Inferior parietal cortex (tissue), 1 donor: ENCODE data around the gene KDM5A.

Experiments
- DNase-seq: peaks from one replicate; pipeline ENCODE4 v3.0.0-alpha.2; 2016; ENCODE audit errors: extremely low spot score

Gene KDM5A

DNA sequence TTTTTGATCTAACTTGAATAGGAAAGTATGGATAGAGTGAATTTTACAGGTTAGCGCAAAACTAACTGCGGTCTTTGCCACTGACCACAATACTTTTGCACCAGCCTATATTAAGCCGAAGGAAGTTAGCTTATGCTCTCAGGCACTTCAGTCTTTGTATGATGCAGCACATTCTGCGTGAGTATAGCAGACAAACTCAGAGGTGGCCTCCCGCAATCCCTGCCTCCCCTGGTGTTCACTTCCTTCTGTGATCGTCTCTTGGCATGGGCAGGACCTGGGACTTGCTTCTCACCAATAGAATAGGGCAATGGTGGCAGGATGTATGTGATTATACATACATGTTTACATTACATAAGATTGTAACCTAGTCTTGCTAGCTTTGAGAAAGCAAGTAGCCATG lies 116.2 kb downstream of the KDM5A start:
- no peak for DNase-seq

DNA sequence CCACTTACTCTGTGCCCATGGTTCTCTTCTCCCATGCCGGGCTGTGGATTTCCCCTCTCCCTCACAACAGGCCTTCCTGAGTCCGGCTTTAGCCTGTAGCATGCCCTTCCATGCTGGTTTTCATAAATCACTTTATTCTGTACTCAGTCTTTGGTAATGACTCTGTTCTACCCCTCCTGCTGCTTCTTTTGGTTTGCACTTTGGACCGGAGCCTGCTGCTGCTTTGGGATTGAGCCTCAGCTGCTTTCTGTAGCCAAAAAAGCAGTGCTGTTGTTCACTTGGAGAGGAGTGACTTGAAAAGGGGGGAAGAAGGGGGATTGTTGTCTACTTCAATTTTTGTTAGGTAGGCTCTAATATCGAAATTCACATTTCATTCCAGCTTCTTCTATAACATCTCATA lies 118.0 kb downstream of the KDM5A start:
- peak; percentile 12 for DNase-seq

GRCh38 chr12:269191-269590 lies 119.9 kb downstream of the KDM5A start:
- DNase-seq: peak; percentile 22

DNA sequence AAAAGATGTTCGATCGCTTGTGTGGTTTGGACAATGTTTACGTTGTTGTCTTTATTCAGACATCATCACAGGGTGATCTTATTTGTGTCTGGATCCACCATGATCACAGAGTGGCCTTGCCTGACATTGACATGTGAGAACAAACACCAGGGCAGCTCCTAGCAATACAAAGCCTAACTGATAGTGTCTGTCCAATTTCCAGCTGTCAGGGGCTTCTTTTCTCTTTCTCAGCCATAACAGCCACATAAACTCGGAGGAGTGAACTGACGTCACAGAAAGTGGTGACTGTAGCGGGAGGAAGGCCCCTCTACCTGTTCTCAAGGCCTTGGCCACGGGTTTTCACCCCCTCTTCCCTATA lies 120.7 kb downstream of the KDM5A start:
- no peak for DNase-seq

DNA sequence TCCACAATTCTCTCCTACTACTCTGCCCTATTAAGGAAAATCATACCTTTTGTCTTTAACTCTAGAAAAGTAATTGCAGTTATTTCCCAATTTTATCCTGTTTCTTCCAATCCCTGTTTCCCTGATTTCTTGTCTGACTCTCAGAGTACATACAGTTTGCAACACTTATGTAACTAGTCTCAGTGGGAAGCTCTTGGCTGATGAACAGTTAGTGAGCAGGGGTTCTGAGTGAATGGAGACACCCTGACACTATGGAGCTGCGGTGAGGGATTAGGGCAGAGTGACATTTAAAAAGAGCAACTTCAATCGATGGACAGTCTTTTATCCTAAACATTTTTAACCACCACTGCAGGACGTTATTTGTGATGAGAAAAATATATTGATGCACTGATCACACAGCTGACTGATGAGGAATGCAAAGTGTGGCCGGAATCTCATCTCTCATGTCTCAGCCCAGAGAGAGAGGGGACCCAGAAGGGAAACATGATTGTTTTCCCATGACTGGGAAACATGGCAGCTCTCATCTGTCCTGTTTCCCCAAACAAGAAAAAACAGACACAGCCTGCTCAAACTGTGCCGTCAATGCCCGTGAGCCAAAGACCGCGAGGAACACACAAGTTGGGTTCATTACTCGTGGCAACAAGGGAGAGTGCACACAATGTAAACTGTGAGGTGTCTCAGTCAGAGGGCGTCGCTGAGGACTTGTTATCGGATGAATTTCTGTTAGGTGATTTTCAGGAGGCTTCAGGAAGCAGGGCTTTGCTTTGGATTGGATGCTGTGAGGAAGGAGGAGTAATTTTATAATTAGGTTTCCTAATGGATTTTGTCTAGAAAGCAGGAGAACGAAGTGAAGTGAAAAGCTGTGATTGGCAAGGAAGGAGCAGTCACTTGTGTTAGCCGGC lies 121.3 kb downstream of the KDM5A start:
- DNase-seq: peak; percentile 29

DNA sequence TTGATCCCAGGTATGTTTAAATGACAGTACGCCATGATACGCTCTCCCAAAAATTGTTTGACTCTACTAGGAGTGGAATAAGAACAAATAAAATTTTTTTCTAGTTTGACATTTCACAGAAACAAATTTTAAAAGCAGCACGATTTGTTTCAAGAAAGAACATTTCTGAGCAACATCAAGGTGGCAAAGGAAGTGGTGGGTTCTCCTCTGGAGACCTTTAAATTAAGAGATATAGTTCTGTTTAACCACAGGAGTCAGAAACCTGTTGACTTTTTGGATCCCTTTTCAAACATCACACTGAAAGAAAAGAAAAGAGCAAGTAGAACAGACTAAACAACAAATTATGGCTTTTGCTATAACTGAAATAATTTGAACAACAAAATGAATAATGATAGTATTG lies 124.0 kb downstream of the KDM5A start:
- DNase-seq: no peak

DNA sequence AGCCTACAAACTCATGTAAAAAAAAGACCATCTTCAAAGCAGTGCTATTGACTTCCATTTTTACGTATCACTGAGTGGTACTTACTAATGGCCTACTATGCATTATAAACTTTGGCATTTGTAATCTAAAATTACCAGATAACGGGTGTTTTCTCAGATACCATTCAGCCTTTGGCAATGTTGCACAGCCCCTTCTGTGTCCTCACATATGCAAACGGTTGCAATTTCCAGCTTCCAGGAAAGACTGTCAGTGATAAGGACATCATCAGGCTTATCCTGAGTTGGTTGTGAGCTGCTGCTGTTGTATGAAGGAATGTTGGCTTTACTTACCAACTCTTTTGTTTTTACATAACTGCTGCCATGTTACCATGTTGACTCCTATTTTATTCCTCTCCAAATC lies 124.9 kb downstream of the KDM5A start:
- no peak for DNase-seq

DNA sequence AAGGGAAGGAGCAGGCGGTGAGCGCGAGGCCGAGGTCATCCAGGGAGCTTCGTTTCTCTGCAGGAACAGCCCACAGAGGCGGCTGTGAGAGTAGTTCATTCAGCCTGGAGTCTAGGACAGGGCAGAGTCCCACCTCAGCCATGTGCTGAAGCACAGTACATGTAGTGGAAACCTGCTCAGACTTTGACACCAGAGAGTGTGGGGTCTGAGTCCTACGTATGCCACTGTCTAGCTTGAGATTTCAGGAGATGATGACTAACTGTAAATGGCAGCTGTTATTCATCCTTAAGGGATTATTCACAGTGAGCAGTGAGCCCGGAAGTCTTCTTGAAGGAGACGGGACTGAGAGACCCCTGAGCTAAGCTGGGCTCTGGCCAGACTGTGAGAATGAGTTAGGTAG lies 125.5 kb downstream of the KDM5A start:
- no peak for DNase-seq

DNA sequence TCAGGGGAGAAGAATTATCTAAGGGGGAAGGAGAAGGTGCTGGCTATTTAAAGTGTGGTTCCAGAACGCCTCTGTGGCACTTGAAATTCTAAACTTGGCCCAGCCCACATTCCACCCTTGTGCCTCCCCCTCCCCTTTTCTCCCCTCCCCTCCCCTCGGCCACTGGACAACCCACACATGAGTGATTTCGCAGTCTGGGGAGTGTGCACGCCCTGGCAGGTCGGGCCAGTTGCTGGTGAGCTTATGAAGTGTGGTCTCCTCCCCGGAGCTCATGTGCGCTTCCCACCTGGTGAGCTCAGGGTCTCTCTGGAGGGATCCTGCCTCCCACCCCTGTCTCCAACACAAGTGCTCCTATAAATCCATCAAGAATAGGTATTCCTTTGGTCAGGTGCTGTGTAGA lies 126.3 kb downstream of the KDM5A start, which contains the start of gene SLC6A13:
Gene SLC6A13, minus strand, starts transcription at position 20 of the 400 bp plus-strand sequence. CDS start 2,784 bp downstream, outside the sequence.
- no peak for DNase-seq

GRCh38 chr12:262113-262512 lies 127.0 kb downstream of the KDM5A start:
- DNase-seq: no peak

- DNase-seq: no peak
Observed at GRCh38 chr12:257521-258321, 131.4 kb downstream of the KDM5A start.

DNA sequence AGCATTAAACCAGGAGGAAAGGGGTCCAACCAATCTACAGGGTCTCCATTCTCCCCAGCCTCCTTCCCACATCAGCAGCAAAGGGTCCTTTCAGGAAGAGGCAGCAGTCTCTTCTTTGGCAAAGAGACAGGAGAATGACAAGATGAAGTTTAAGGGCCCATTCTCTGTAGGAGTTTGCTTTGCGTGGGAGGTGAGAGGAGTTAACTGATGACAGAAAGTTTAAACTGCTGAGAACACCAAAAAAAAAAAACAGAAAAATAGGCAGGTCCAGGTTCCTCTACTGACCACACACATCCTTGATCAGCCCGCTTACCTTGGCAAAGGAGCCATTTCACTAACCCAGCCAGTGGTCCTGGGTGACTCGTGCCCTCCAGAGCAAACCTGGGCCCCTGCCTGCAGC lies 132.2 kb downstream of the KDM5A start:
- no peak for DNase-seq

GRCh38 chr12:256225-256624 lies 132.9 kb downstream of the KDM5A start:
- peak; percentile 13 for DNase-seq

DNA sequence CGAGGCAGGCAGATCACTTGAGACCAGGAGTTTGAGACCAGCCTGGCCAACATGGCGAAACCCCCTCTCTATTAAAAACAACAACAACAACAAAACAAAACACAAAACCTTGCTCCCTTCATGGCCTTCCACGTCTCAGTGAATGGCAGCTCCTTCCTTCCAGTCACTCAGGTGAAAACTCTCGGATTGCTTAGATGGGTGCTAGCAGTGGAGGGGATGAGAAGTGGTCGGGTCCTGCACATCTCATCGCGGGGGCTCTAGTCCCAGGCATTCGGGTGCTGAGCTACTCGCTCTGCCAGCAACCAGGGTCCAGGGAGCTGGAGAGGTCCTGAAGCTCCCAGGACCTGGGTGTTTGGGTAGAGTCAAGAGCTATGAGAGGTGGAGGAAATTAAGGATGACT lies 134.2 kb downstream of the KDM5A start:
- no peak for DNase-seq

DNA sequence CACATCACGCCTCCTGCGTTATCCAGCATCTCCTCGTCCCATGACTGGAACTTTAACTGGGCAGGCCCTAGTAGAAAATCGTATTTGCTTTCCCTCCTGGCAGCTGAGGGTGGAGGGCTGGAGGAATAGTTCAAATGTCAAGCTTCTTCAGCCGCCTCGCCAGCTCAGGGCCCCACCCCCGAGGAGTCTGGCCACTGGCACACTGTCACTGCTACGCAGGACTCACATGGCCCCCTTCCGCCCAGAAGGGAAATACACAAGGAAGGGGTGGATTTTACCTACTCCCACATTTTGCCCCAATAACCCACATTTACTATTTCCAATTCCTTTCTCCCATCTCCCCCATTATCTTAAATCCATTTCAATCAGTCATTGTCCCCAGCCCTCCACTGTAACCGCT lies 135.1 kb downstream of the KDM5A start:
- DNase-seq: no peak

GRCh38 chr12:253116-253831 lies 135.8 kb downstream of the KDM5A start:
- no peak for DNase-seq

DNA sequence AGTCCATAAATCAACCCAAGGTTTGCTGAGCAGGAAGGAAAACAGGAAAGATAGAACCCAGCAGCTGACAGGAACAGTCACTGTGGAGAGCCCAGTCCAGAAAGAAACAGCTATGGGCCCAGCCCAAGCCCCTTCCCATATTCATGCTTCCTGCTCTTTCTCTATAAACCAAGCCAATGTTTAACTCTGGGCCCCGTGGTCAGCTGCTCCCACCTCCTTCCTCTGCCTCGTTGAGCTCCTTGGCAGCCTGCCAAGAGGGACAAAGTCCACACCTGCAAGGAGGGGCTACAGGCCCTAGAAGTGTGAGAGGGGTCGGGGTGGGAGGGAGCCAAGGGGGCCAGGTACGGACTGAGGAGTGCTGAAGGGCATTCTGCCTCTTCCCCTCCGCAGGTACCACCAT lies 136.5 kb downstream of the KDM5A start:
- no peak for DNase-seq

- no peak for DNase-seq
Observed at GRCh38 chr12:247271-247670, 141.8 kb downstream of the KDM5A start.

- no peak for DNase-seq
Observed at GRCh38 chr12:243381-243780, 145.7 kb downstream of the KDM5A start.

- DNase-seq: no peak
Observed at GRCh38 chr12:242496-242895, 146.6 kb downstream of the KDM5A start.

DNA sequence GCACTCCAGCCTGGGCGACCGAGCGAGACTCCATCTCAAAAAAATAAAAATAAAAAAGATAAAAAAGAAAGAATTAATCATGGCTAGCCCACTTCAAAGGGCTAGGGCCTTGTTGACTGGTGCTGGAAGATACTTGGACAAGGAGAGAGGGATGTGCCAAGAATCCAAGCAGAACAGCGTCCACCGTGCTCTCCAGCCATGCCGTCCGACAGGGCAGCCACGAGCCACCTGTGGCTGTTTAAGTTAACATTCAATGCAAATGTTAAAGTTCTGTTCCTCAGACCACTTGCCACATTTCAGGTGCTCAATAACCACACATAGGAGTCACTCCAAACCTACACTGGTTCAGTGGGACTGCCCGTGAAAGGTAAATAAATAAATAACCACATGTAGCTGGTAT lies 147.9 kb downstream of the KDM5A start:
- DNase-seq: no peak

- DNase-seq: no peak
Observed at GRCh38 chr12:240566-240965, 148.6 kb downstream of the KDM5A start.
